Stimulated activated effector memory CD8-positive, alpha-beta T cell treated with anti-CD3 and anti-CD28 coated beads, Interleukin-12 subunit alpha, Interleukin-12 subunit beta, amount 100 ng/mL, for 72 hours (primary cell): ENCODE results near the gene TSSK3.
"Not testable (repeated sequence)": the region's sequence is repeated elsewhere in the genome, so short reads cannot be mapped to it uniquely, and the experiment has no call there.

Experiments
- ATAC-seq: fragments of 150-1000 bp; cut with Tn5 transposase; 2 replicates; pipeline ENCODE4 v1.10.0; 2021
- DNase-seq, 2 donors: peaks; one replicate each; pipeline ENCODE4 v3.0.0; 2021 to 2022; ENCODE audit warnings: low spot score in 2 of 2
- H3K27ac Mint-ChIP-seq: one replicate; pipeline ENCODE4 v1.8.0; 2022; ENCODE audit warnings: mild to moderate bottlenecking, mixed read lengths
- H3K36me3 Mint-ChIP-seq: one replicate; pipeline ENCODE4 v1.8.0; 2022; ENCODE audit warnings: mild to moderate bottlenecking, mixed read lengths
- H3K4me1 Mint-ChIP-seq: one replicate; pipeline ENCODE4 v1.8.0; 2022; ENCODE audit warnings: mixed read lengths
- H3K4me3 Mint-ChIP-seq: one replicate; pipeline ENCODE4 v1.8.0; 2022; ENCODE audit warnings: mild to moderate bottlenecking, mixed read lengths
- H3K9me3 Mint-ChIP-seq: one replicate; pipeline ENCODE4 v1.8.0; 2022; ENCODE audit warnings: mixed read lengths

The TSSK3 gene

DNA sequence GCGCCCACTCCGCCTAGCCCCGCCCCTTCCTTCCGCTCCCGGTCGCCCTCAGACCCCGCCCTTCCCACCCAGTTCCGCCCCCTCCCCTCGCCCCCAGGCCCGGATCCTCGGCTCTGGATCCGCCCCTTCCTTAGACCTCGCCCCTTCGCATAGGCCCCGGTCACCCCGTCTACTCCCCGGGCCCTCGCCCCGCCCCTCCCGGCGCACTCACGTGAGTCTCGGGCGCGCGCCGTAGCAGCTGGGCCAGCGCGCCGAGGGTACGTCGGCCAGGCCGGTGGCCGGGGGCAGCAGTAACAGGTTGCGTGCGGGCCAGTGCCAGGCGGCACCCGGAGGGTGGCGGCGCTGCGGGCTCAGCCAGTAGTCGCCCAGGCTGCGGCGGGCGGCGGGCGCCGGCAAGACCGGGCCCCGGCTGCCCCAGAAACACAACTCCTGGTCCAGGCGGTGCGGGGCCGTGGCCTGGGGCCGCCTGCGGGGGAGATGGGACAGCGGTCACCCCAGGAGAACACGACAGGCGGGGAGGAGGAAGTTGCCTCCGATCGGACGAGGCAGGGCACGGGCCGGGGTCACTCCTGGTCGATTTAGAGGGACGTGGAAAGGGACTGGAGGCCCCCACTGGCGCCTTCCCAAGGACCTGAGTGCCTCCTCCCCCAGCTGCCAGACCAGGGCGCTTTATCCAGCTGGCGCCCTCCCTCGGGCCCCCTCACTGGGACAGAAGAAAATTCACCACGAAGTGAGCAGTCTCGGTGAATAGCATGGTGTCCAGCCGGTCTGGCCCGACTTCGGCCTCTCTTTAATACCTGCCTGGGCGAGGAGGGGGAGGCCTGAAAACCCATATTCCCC is 10.7 kb upstream of the TSSK3 start:
- Mint-ChIP-seq H3K9me3 (no peaks in the 10 kb centered on the region), H3K4me3 (peak overlapping the region; percentile 66), H3K4me1 (peaks cover 38% of the 10 kb centered on the region), H3K36me3 (peaks cover 17% of the 10 kb centered on the region), H3K27ac (peak overlapping the region; percentile 54)
- DNase-seq: peak; percentile 74 to 92
- peak; percentile 92 for ATAC-seq

- peak overlapping the region; percentile 39 for H3K27ac Mint-ChIP-seq
- ATAC-seq (no peak), DNase-seq (no peak)
- H3K36me3 Mint-ChIP-seq: peaks cover 17% of the 10 kb centered on the region
- peaks cover 35% of the 10 kb centered on the region for H3K4me1 Mint-ChIP-seq
- H3K4me3 Mint-ChIP-seq: peak overlapping the region; percentile 66
- no peaks in the 10 kb centered on the region for H3K9me3 Mint-ChIP-seq
Observed at GRCh38 chr1:32352239-32352745, 10.0 kb upstream of the TSSK3 start.

DNA sequence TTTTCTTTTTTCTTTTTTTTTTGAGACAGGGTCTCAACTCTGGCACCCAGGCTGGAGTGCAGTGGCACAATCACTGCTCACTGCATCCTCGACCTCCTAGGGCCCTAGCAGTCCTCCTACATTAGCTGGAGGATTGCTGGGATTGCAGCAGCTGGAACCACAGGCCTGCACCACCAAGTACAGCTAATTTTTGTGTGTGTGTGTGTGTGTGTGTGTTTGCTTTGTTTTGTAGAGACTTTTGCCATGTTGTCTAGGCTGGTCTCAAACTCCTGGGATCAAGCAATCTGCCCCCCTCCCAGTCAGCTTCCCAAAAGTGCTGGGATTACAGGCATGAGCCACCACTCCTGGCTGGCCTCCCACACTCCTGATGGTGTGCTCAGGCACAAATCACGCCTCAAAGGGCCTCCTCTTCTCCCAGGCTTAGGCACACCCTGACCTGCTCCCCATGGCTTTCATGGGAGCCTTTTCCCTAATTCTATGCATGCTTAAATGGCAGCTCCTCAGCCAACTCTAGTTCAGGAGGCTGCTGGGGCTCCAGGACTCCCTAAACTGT is 9.4 kb upstream of the TSSK3 start:
- H3K4me3 Mint-ChIP-seq: peak overlapping the region; percentile 66
- peaks cover 35% of the 10 kb centered on the region for H3K4me1 Mint-ChIP-seq
- H3K36me3 Mint-ChIP-seq: peaks cover 23% of the 10 kb centered on the region

DNA sequence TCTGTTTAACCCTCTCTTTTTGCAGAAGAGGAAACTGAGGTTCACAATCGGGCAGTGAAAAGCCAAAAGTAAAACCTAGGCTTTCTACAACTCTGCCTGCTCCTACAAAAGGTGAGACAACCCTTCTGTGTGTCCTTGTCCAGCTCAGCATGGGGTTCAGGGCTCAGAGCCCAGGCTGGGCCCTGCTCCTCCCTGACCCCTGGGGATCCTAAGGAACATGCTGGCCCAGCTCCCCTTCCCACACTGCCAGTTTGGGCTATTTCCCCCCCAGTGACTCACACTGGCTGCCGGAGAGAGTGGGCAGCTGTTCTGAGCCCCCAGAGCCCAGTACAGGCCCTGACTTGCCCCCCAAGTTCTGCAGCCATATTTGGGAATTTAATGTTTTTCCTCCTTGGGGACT is 8.9 kb upstream of the TSSK3 start:
- Mint-ChIP-seq H3K4me3 (peak overlapping the region; percentile 66), H3K4me1 (peaks cover 32% of the 10 kb centered on the region), H3K36me3 (peaks cover 23% of the 10 kb centered on the region), H3K9me3 (no peaks in the 10 kb centered on the region), H3K27ac (peak overlapping the region; percentile 39)
- DNase-seq (no peak), ATAC-seq (no peak)

More for the DNA sequence above, 9.4 kb upstream of the TSSK3 start:
- ATAC-seq (no peak), DNase-seq (no peak)
- peak overlapping the region; percentile 39 for H3K27ac Mint-ChIP-seq
- no peaks in the 10 kb centered on the region for H3K9me3 Mint-ChIP-seq

GRCh38 chr1:32353886-32354570 is 8.3 kb upstream of the TSSK3 start:
- Mint-ChIP-seq H3K4me3 (no peak overlapping the region), H3K9me3 (no peaks in the 10 kb centered on the region), H3K27ac (no peak overlapping the region), H3K4me1 (peaks cover 26% of the 10 kb centered on the region), H3K36me3 (peaks cover 26% of the 10 kb centered on the region)
- DNase-seq: no peak
- no peak for ATAC-seq

- H3K4me1 Mint-ChIP-seq: peaks cover 32% of the 10 kb centered on the region
- not testable (repeated sequence) for DNase-seq
Observed at GRCh38 chr1:32355778-32356177, 6.6 kb upstream of the TSSK3 start.

GRCh38 chr1:32356478-32356877 is 5.9 kb upstream of the TSSK3 start:
- Mint-ChIP-seq H3K4me1 (peaks cover 34% of the 10 kb centered on the region), H3K9me3 (no peaks in the 10 kb centered on the region), H3K4me3 (no peak overlapping the region), H3K36me3 (peaks cover 30% of the 10 kb centered on the region), H3K27ac (peak overlapping the region; percentile 7)
- DNase-seq: no peak
- ATAC-seq: no peak

More at GRCh38 chr1:32355778-32356177, 6.6 kb upstream of the TSSK3 start:
- H3K36me3 Mint-ChIP-seq: peaks cover 30% of the 10 kb centered on the region
- not testable (repeated sequence) for H3K9me3 Mint-ChIP-seq, H3K27ac Mint-ChIP-seq, H3K4me3 Mint-ChIP-seq, ATAC-seq

GRCh38 chr1:32357614-32358013 is 4.7 kb upstream of the TSSK3 start:
- DNase-seq: no peak
- Mint-ChIP-seq H3K9me3 (no peaks in the 10 kb centered on the region), H3K4me3 (no peak overlapping the region), H3K4me1 (peaks cover 39% of the 10 kb centered on the region), H3K27ac (no peak overlapping the region), H3K36me3 (peaks cover 28% of the 10 kb centered on the region)
- no peak for ATAC-seq

- H3K27ac Mint-ChIP-seq: no peak overlapping the region
- peaks cover 36% of the 10 kb centered on the region for H3K4me1 Mint-ChIP-seq
- DNase-seq: no peak
- ATAC-seq: no peak
- no peak overlapping the region for H3K4me3 Mint-ChIP-seq
- no peaks in the 10 kb centered on the region for H3K9me3 Mint-ChIP-seq
- peaks cover 33% of the 10 kb centered on the region for H3K36me3 Mint-ChIP-seq
Observed at GRCh38 chr1:32358435-32358834, 3.9 kb upstream of the TSSK3 start.

DNA sequence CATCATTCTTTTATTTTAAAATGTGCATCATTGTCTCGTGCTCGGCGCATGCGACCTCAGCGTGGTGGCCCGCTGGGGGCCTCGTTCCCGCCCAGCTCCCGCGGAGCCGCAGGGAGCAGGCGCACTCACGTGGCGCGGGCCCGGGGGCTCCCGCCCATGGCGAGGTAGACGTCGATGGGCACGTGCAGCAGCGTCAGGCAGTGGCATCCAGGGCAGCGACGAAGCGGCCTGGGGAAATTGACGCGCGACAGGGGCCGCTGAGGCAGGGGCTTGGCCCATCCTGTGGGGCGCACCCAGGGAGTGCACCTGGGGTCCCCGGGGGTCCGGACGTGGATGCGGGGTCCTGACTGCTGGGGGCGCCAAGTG is 1.0 kb upstream of the TSSK3 start:
- H3K36me3 Mint-ChIP-seq: peaks cover 47% of the 10 kb centered on the region
- no peak for ATAC-seq
- no peak for DNase-seq
- peaks cover 35% of the 10 kb centered on the region for H3K4me1 Mint-ChIP-seq
- peak overlapping the region; percentile 40 for H3K27ac Mint-ChIP-seq
- H3K4me3 Mint-ChIP-seq: peak overlapping the region; percentile 54
- H3K9me3 Mint-ChIP-seq: no peaks in the 10 kb centered on the region

DNA sequence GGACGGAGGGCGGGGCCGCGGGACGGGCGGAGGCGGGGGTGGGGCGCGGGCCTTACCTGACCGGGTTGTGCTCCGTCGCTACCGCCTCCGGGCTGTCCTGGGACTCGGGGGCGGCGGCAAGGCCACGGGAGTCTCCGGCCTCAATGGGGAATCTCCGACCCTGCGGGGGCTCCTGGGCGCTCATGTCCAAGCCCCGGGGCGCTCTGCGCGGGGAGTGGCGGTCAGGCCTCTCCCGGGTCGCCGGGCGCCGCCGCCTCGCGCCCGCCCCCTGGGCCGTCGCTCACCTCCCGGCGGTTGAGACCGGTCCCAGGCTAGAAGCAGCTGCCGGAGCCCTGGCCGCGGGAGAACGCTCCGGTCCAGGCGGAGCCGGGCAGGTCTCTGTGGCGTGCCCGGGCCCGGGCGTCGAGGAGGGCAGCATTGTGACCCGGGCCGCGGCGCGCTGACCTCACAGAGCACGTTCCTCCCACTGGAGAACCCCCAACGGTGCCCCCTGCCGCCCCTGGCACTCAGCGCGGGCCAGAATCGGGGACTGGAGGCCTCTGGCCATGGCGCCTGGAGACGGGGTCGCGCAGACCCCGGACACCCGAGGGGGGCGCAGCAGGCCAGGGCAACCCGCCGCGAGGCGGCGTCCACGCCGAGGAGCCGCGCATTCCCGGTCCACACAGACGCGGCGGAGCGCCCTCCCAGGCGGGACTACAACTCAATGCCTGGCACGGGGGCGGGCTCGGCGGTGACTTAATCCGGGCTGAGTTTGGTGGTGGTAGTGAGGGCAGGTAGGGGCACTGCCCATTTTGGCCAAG is 465 bp upstream of the TSSK3 start:
- no peaks in the 10 kb centered on the region for H3K9me3 Mint-ChIP-seq
- ATAC-seq (peak; percentile 55), DNase-seq (no peak)
- no peak overlapping the region for H3K27ac Mint-ChIP-seq
- peaks cover 53% of the 10 kb centered on the region for H3K36me3 Mint-ChIP-seq
- H3K4me1 Mint-ChIP-seq: peaks cover 35% of the 10 kb centered on the region
- peak overlapping the region; percentile 13 for H3K4me3 Mint-ChIP-seq

DNA sequence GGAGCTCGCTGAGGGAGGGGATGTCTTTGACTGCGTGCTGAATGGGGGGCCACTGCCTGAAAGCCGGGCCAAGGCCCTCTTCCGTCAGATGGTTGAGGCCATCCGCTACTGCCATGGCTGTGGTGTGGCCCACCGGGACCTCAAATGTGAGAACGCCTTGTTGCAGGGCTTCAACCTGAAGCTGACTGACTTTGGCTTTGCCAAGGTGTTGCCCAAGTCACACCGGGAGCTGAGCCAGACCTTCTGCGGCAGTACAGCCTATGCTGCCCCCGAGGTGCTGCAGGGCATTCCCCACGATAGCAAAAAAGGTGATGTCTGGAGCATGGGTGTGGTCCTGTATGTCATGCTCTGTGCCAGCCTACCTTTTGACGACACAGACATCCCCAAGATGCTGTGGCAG is 1.4 kb downstream of the TSSK3 start:
- peaks cover 66% of the 10 kb centered on the region for H3K36me3 Mint-ChIP-seq
- H3K4me1 Mint-ChIP-seq: peaks cover 35% of the 10 kb centered on the region
- no peak for ATAC-seq
- H3K27ac Mint-ChIP-seq: no peak overlapping the region
- DNase-seq: no peak
- H3K4me3 Mint-ChIP-seq: no peak overlapping the region
- no peaks in the 10 kb centered on the region for H3K9me3 Mint-ChIP-seq

DNA sequence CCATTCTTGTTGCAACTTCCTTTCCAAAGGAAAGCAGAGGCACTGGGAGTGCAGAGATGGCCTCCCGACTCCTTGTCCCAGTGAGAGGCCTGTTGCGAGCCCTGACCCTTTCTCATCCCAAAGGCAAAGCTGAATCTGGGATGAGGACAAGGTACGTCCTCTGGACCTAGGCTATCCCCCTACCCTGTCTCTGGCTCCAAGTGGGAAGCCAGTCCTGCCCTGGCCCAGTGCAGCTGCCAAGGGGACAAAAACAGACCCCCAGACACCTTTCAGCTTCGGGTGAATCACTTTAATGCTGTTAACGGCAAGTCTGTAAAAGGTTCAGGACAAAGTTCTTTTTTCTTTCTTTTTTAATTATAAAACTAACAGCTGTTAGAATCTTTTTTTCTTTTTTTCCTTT is 2.5 kb downstream of the TSSK3 start:
- H3K9me3 Mint-ChIP-seq: no peaks in the 10 kb centered on the region
- DNase-seq (no peak), ATAC-seq (no peak)
- H3K27ac Mint-ChIP-seq: no peak overlapping the region
- peaks cover 28% of the 10 kb centered on the region for H3K4me1 Mint-ChIP-seq
- no peak overlapping the region for H3K4me3 Mint-ChIP-seq
- H3K36me3 Mint-ChIP-seq: peaks cover 70% of the 10 kb centered on the region

DNA sequence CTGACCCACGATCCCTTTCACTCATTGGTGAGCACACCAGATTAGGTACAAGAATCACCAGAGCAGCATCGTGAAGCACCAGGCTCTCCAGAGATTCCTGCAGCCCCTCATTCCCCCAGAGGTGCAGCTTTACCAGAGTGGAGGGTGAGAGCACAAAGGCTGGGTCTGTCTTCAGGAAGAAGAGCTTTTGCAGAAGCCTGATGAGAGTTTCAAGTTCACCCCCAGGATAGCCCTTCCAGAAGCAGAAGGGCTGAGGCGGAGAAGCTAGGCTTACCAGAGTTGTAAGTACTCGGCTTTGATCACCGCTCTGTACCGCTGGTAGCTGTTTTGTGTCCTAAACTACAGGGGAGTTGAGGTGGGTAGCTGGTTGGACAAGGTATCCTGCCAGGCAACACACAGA is 3.1 kb downstream of the TSSK3 start:
- H3K4me1 Mint-ChIP-seq: peaks cover 22% of the 10 kb centered on the region
- H3K9me3 Mint-ChIP-seq: no peaks in the 10 kb centered on the region

More for the DNA sequence above, 3.1 kb downstream of the TSSK3 start:
- ATAC-seq (no peak), DNase-seq (no peak)
- H3K36me3 Mint-ChIP-seq: peaks cover 74% of the 10 kb centered on the region
- peak overlapping the region; percentile 46 for H3K27ac Mint-ChIP-seq
- H3K4me3 Mint-ChIP-seq: no peak overlapping the region
